GM19023 (cell line): ENCODE results near the gene THSD4.
"Not testable (repeated sequence)": the region's sequence is repeated elsewhere in the genome, so short reads cannot be mapped to it uniquely, and the experiment has no call there.

Source experiments
- ATAC-seq: cut with Tn5 transposase; IDR thresholded peaks from one replicate; pipeline ENCODE4 v1.9.1; 2021; ENCODE audit warnings: mild to moderate bottlenecking, moderate library complexity; ENCODE audit not compliant: unreplicated experiment

Gene THSD4

DNA sequence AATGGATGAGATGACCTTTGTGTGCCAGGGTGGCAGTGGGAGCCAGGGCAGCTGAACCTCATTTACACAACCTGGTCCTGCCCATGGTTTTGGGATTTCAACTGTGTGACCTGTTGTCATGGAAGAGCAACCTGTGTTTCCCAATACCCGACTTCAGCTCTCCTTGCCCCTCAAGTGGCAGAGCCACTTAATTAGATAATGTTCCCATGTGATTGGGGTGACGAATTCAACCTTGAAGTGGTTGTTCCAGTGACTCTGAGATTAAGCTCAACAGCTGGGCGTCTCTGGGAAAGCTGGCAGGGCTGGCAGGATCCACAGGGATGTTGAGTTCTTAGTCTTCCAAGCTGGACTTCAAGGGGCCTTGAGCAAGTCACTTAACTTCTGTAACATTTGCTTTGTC lies 71.0 kb downstream of the THSD4 start:
- ATAC-seq, result no peak

DNA sequence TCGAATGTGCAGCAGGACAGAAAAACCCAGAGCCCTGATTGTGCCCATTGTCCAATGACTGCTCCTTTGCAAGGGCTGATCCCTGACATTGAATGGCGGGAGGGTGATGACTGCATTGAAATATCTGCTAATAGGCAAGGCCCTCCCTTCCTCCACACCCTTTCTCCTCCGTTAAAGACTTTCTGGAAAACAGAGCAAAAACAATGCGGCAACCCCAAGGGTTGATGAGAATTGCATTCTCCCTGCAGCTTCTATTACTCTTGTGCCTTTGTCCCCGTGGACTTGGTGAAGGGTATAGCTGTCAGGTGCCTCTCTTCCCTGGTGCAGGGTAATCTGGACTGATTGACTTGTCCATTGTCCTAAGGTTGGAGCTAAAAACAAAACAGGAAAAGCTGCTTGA lies 71.8 kb downstream of the THSD4 start:
- no peak for ATAC-seq

DNA sequence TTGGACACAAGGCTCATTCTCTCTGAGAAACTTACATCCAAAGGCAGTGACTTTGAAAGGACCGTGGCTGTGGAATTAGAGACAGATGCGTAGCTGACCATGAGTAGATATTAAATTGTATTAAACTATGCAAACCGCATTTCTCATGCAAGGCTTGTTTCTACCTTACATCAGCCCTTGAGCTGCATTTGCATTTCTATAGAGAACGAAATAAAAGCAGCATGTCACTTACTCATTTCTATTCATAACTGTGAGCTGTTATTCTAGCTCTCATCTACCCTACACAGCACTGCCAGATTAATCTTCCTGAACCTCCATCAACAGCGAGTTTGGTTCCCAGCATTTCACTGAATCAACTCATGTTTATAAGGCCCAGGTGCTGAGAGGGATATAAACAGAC lies 72.3 kb downstream of the THSD4 start:
- no peak for ATAC-seq

DNA sequence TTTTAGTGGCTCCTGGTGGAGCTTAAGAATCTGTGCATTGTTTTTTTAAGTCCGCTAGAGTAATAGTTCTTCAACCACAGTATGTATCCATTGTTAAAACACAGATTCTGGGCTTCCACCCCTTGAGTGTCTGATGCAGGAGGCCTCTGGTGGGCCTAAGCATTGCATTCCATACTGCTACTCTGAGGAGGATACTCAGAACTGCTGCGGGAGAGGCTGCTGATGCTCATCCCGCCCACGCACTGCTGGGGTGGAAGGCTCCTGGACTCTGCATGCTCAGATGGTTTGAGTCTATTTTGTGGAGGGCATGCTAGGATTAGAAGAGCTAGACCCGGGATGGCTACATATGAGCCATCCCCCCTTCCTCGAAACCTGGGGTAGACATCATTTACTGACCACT lies 74.4 kb downstream of the THSD4 start:
- no peak for ATAC-seq

DNA sequence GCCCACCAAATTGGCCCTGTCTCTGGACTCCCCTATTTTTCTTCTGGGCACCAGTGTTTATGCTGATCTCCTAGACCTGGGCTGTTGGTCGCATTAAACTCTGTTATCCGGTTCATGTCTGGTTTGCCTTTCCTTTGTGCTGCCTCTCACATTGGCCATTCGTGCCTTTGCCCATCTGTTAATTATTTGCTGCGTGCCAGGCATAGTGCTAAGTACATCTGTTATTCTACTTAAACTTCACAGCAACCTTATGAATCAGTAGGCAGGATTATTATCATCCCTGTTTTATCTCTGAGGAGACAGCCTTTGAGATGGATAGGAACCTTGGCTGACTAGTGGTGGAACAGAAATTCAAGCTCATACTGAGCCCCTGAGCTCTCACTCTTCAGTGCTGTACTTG lies 76.0 kb downstream of the THSD4 start:
- ATAC-seq, result no peak

DNA sequence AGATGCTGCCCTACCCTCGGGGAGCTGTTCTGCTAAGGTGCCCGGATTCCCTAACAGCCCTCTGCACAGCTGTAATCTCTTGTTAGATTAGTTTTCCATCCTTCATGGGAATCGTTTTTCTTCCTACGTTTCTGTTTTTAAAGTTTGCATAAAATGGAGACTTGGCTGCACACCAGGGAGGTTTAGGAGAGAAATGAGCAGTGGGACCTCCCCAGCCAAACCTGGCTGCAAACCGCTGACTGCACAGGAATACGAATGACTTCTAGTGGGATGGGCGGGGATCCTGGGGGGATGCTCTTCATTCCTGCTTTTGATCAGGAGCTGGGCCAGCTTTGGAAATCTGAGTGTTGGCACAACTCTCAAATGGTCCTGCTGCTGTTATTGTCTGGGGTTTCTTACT lies 77.5 kb downstream of the THSD4 start:
- no peak for ATAC-seq

DNA sequence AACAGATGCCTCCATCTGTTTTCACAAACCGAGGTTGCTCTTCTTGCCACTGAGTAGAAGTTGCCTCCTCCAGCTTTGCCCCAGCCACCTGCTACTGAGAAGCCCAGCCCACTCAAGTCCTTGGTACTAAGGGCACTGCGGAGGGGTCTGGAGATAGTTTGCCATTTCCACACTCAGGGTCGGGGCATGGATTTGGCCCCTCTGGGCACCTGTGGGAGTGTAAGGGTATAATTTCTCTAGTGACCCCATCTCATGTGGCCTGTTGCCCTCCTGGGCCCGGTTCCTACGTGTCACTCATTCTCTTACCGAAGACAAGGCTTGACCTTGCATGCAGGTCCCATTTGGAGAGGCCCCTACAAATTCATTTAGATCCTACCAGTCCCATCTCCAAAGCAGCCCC lies 79.0 kb downstream of the THSD4 start:
- no peak for ATAC-seq

DNA sequence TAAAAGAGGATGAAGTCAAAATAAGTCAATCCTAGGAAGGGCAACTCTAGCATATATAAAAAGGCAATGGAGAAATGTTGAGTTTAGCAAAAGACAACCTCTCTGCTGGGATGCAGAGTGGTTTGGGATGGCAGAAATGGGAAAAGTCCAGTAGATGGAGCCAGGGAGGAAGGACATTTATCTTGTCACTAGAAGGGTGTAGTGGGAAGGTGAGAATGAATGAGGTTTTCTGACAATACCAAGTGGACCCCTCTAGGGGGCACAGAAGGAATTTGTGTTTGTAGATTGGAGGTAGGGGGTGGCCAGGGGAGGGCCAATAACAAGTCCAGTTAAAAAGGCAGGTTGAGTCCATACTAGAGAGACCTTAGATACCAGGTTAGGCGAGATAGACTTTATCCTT lies 80.0 kb downstream of the THSD4 start:
- ATAC-seq, result no peak

DNA sequence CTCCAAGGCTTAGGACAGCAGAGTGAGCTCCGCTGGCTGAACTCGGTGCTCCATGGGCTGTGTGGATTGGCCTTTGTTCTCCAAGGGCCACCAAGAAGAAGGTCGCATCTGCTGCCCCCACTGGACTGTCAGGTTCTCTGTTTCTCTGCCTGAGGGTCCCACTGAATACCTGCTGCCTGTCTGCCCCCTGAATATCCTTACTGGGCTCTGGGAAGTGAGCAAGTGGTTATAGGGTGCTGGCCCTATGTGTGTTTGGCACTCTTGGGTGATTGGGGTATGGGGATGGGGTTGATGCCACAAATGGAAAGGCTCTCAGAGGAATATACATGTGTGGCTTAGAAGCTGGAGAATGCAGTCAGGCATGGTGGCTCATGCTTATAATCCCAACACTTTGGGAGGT lies 82.3 kb downstream of the THSD4 start:
- ATAC-seq, result no peak

DNA sequence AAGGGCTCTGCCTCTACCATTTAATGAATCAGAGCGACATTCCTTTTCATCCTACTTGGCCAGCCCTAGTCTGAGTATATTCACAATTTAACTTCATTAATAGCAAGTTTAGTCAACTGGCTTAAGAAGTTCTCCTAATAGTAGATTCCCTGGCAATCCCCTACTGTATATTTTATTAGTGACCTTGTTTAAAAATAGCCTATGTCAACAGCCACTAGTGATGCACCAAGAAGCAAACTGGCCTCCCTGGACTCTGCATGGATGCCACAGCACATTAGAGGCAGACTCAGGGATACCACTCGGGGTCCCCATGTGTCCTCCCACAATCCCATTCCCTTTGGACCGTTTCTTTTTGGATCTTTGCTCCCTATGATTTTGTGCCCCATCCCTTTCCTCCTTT lies 83.6 kb downstream of the THSD4 start:
- no peak for ATAC-seq

DNA sequence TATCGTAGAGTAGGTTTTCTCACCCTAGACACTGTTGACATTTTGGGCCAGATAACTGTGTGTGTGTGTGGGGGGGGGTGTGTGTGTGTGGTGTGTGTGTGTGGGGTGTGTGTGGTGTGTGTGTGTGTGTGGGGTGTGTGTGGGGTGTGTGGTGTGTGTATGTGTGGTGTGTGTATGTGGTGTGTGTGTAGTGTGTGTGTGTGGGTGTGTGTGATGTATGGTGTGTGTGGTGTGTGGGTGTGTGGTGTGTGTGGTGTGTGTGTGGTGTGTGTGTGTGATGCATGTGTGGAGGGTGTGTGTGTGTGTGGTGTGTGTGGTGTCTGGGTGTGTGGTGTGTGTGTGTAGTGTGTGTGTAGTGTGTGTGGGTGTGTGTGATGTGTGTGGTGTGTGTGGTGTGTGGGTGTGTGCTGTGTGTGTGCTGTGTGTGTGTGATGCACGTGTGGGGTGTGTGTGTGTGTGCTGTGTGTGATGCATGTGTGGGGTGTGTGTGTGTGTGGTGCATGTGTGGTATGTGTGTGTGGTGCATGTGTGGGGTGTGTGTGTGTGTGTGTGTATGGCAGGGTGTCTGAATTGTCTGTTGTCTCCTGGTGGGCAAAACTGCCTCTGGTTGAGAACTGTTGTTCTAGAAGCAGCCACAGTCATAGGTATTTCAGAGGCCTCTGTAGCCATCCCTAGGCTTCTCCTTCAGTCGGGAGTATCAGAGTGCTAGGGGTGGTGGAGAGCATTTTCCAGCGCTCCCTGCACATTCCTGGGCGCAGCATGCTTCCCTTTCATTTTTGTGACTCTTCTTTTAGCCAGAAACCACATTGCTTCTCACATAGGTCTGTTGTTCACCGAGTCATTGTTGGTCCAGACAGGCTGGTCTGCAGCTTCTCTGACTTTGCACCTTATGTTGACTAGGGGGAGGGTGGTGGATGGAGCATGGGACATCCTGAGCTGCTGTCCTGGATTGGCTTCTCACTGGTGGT lies 84.4 kb downstream of the THSD4 start:
- no peak for ATAC-seq

DNA sequence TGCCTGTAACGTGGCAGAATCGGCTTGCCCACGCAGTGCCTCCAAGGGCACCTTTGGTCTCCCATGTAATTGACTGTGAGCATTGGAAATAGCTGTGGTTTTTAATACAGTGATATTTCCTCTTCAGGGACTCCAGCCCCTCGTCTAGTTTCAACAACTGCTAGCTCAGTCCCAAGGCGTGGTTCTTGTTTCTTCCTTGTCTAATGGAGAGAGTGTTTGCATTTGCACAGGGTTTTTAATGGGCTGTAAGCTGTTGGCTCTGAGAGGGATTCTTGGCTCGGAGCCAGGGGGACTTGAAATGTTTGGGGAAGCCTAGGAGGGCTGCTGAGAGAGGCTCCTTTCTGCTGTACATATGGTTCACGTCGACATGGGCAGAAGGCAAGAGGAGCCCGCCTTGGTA lies 86.2 kb downstream of the THSD4 start:
- no peak for ATAC-seq

DNA sequence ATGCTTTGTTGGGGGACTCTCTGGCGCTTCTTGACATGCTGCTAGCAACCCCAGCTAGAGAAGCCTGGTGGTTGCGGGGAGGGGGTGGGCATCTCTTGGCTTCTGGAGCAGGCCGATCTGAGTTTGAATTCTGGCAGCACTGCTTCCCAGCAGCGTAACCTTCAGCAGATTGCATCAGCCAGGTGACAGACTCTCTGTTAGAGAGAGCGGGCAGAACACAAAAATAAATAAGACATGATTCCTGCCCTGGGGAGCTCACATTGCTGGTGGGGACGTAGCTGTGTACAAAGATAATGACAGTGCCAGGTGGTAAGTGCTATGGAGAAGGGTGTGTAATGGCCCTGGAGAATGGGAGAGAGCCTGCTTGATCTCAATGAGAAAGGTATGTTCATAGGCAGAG lies 87.4 kb downstream of the THSD4 start:
- no peak for ATAC-seq

DNA sequence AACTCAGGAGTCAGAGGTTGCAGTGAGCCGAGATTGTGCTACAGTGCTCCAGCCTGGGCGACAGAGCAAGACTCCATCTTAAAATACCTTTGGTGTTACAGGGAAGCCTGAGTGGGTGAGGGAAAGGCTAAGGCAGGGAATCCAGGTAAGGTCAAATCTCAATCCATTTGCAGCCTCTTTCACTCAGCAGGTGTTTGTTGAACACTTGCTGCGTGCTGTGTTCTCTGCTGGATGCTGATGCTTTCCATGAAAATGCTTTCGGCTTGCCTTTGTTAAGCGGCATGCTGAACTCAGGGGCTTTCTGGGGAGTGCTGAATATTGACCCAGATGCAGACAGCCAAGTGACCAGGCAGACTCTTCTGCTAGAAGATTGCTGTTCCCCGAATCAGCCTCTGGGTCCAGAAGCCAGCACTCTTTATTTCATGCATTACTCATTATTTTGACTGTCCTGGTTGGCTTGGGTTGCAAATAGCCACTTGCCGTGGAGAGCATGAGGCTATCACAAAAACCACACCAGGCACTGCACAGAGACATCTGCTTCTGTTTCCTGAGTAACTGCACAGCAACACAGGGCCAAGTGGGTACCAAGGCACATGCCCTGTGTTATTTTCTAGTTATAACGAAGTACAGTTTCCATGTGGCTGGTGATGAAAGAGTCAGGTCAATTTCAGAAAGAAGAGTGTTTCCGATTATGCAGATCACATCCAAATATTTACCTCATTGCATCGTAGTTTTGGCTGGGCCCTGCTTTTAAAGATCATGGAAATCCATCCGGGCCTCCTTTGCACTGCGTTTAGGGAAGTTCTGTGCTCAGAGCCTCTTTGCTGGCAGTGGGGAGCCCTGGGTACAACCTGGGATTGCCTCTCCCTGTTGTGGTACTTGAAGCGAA lies 88.6 kb downstream of the THSD4 start:
- ATAC-seq, result no peak

DNA sequence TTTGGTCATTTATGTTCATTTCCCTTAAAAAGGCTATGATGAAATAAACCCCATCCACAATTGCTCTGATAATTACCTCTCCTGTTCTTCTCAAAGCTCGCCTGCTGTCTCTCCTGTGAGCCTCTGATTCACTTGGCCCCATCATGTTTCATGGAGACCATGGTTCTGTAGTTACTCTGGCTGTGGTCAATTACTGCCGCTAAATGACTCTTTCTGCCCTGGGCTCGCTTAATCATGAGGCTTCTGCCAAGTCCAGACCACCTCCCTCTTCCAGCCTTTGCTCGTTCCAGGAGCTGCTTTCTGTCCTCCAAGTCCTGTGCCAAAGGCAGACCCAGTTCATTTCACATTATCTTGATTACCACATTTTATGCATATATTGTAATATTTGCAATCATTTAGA lies 91.9 kb downstream of the THSD4 start:
- no peak for ATAC-seq

DNA sequence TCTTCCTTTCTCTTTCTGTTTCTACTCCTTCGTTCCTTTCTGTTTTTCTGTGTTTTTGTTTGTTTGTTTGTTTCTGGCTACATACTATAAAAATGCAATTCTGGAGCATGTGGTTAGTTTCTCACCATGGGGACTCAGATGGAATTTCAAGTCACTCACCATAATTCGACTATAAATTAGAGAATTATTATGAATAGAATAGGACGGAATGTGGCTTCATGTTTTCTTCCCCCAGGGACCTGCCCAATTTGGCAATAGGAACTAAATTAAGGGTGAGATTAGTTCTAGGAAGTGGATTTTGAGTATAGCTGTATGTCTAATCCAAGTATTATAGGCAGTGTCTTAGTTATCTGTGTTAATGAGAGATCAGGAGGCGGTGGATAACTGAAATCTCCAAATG lies 96.9 kb downstream of the THSD4 start:
- no peak for ATAC-seq

DNA sequence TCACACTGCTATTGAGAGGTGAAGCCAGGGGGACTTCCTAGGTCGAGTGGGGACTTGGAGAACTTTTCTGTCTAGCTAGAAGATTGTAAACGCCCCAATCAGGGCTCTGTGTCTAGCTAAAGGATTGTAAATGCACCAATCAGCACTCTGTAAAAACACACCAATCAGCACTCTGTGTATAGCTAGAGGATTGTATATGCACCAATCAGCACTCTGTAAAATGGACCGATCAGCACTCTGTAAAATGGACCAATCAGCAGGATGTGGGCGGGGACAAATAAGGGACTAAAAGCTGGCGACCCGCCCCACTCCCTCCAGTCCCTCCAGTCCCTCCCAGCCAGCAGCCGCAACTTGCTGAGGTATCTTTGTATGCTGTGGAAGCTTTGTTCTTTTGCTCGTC lies 98.7 kb downstream of the THSD4 start:
- not testable (repeated sequence) for ATAC-seq

DNA sequence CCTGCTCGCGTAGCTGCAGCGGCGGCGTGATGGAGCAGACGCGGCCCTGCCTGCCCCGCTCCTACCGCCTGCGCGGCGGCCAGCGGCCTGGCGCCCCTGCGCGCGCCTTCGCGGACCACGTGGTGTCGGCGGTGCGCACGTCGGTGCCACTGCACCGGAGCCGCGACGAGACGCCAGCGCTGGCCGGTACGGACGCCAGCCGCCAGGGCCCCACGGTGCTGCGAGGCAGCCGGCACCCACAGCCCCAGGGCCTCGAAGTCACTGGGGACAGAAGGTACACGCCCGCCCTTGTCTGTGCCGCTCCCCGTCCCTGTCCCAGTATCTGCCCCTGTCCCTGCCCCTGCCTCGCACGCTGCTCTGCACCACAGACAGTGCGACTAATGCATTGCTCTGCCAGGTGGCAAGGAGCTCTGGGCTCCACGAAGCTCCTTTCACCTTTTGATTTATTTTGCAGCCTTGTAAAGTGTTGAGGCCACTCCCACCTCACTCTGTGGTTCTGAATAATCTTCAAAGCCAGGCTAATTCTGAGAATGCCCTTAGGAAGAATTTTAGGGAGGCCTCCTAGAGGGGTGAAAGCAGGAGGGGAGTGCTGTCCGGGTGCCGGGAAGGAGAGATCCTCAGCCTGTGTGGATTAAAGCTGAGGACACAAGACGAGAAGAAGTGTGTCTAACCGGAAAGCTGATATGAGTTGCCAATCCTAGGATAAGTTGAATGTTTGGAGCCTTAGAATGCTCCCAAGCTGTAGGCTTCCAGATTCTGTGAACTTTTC lies 100.0 kb downstream of the THSD4 start:
- no peak for ATAC-seq

DNA sequence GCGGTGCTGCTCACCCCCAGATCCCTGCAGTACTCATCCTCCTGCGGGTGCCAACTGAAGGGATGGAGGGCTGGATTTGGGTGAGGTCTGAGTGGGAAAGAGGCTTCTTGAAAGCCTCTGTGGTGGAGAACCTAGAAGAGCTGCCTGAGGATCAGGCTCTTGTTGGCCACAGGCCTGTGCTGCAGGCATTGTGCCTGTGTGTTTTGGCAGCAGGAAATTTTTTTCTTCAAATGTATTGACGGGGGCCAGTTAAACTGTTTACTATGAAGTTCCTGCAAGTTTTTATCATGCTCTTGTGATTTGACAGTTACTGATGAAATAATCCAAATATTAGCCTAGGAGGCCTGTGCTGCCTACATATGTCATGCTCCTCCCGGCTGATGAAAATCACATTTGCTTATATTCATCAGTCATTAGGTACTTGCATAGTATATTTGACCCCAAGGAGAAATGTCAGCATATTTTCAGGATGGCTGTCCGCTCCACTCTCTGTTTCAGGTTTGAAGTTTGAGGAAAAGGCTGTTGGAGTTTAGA lies 103.1 kb downstream of the THSD4 start:
- no peak for ATAC-seq

DNA sequence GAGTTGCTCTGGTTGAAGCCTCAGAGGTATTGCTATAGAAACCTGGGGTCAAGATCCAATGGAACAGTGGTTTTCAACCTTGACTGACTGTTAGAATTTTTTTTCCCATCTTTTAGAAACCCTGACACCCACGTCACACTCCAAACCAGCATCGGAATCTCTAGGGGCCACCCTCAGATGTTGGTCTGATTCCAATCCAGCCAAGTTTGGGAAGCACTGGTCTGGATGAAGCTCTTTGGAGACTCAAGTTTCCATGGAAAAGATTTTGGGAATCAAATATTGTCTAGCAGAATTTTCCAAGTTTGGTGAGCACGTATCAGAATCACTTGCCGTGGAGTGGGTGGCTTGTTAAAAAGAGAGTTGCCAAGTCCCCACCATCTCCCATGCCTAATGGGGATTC lies 103.8 kb downstream of the THSD4 start:
- ATAC-seq, result no peak

DNA sequence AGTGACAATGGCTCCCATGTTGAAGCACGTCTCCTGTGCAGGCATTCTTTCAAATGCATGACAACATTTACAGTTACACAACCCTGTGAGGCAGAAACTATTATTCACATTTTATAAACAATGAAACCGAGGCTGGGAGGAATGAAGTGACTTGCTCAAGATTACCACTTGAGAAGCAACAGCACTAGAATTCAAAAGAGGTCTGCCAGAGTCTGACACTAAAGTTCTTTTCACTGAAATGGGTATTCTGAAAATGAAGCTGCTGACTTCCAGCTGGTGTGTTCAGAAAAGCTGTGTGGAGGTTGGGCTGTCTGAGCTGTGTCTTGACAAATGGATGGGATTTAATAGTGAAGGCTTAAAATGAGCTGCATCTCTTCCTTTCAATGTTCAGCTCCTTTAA lies 104.4 kb downstream of the THSD4 start:
- no peak for ATAC-seq
